PC-3 (cell line): ENCODE results near the gene MAP7D3.

ENCODE experiments used
- EZH2 ChIP-seq: fragments of 300-600 bp; sonication (generic); IDR thresholded peaks from one replicate; pipeline ENCODE4 v1.6.1; 2017; ENCODE audit warnings: antibody characterized with exemption, mild to moderate bottlenecking, low read length; ENCODE audit not compliant: unreplicated experiment
- EZH2phosphoT487 ChIP-seq: fragments of 300-600 bp; sonication (generic); IDR thresholded peaks from 2 replicates; pipeline ENCODE4 v1.6.1; 2018; ENCODE audit warnings: mild to moderate bottlenecking, antibody characterized with exemption, low read length, borderline replicate concordance
- TF ChIP-seq, protein P1 (sequence below): fragments of 300-600 bp; sonication (generic); conservative IDR thresholded peaks from 2 replicates; pipeline ENCODE4 v1.5.1; 2017; ENCODE audit warnings: antibody characterized with exemption, low read depth, mild to moderate bottlenecking, low read length

DNA sequence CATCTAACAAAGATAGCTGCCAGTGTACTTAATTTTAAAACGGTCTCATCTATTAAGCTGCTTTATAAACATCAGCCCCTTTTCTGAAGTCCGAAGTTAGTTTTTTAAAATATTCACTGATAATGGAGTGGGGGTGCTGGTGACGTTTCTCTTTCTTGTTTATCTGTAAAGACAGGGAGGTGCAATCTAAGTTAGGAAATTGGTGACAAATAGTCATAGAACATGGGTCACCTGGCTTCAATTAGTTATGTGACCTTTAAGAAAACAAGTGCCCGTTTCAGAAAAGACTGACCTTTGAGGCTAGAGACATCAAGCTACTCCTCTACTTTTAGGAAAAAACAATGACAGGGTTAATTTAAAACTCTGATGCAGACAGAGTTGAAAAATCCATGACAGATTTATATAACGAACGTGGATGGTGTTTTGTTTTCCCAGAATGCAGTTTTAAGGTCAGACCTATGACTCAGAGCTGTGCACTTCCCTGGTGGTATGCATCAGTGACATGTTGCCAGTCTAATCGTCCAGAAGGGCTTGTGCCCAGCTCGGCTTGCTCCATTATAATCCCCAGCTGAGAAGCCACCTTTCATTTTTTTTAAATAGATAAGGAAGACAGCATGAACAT, 65.7 kb downstream of the MAP7D3 start:
- TF ChIP-seq, protein P1, sequence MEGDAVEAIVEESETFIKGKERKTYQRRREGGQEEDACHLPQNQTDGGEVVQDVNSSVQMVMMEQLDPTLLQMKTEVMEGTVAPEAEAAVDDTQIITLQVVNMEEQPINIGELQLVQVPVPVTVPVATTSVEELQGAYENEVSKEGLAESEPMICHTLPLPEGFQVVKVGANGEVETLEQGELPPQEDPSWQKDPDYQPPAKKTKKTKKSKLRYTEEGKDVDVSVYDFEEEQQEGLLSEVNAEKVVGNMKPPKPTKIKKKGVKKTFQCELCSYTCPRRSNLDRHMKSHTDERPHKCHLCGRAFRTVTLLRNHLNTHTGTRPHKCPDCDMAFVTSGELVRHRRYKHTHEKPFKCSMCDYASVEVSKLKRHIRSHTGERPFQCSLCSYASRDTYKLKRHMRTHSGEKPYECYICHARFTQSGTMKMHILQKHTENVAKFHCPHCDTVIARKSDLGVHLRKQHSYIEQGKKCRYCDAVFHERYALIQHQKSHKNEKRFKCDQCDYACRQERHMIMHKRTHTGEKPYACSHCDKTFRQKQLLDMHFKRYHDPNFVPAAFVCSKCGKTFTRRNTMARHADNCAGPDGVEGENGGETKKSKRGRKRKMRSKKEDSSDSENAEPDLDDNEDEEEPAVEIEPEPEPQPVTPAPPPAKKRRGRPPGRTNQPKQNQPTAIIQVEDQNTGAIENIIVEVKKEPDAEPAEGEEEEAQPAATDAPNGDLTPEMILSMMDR, result no peak
- TF ChIP-seq EZH2, result no peak
- no peak for TF ChIP-seq EZH2phosphoT487
